ENCODE data around the gene GPRC5B.

GPRC5B gene

GRCh38 chr16:19882186-19882585 lies 2.5 kb downstream of the GPRC5B start:
- H3K4me1 ChIP-seq (ENCODE audit: insufficient read depth, low read length, poor library complexity, severe bottlenecking): no peaks in the 10 kb centered on the region
- H3K4me2 ChIP-seq (ENCODE audit: low read depth, low read length, poor library complexity, severe bottlenecking): no peak overlapping the region
- no peak overlapping the region for H3K9ac ChIP-seq (ENCODE audit: low read depth, low read length, poor library complexity, severe bottlenecking)
- H3K9me3 ChIP-seq (ENCODE audit: insufficient read depth, low read depth, low read length): no peaks in the 10 kb centered on the region
- no peak for TF ChIP-seq CTCF (conservative IDR thresholded peaks at IDR 0.05; ENCODE audit: low read length)
- TF ChIP-seq EZH2phosphoT487 (IDR thresholded peaks at IDR 0.05; ENCODE audit: borderline replicate concordance): no peak
- no peaks in the 10 kb centered on the region for H3K9me2 ChIP-seq (replicated peaks; ENCODE audit: low read depth, low read length)
- H3F3A ChIP-seq (ENCODE audit: low read depth): no peaks in the 10 kb centered on the region
- H3K36me3 ChIP-seq (ENCODE audit: insufficient read depth, low read length): no peaks in the 10 kb centered on the region
- H2AFZ ChIP-seq (ENCODE audit: low read length): no peak overlapping the region
- no peaks in the 10 kb centered on the region for H3K79me2 ChIP-seq (ENCODE audit: insufficient read depth, low read length)
- H3K27me3 ChIP-seq (ENCODE audit: insufficient read depth, low read length, poor library complexity, severe bottlenecking): no peaks in the 10 kb centered on the region
- H4K20me1 ChIP-seq (ENCODE audit: insufficient read depth, low read length, poor library complexity, severe bottlenecking): no peaks in the 10 kb centered on the region
- H3K4me3 ChIP-seq (ENCODE audit: low read length, poor library complexity, severe bottlenecking): no peak overlapping the region

GRCh38 chr16:19881783-19882182 lies 2.9 kb downstream of the GPRC5B start:
- Histone ChIP-seq H3F3A (ENCODE audit: low read depth) (no peaks in the 10 kb centered on the region), H3K79me2 (ENCODE audit: insufficient read depth, low read length) (no peaks in the 10 kb centered on the region), H3K27me3 (ENCODE audit: insufficient read depth, low read length, poor library complexity, severe bottlenecking) (no peaks in the 10 kb centered on the region), H3K9ac (ENCODE audit: low read depth, low read length, poor library complexity, severe bottlenecking) (no peak overlapping the region), H4K20me1 (ENCODE audit: insufficient read depth, low read length, poor library complexity, severe bottlenecking) (no peaks in the 10 kb centered on the region), H3K4me1 (ENCODE audit: insufficient read depth, low read length, poor library complexity, severe bottlenecking) (no peaks in the 10 kb centered on the region), H3K9me2 (replicated peaks; ENCODE audit: low read depth, low read length) (no peaks in the 10 kb centered on the region), H3K4me3 (ENCODE audit: low read length, poor library complexity, severe bottlenecking) (no peak overlapping the region), H2AFZ (ENCODE audit: low read length) (no peak overlapping the region), H3K9me3 (ENCODE audit: insufficient read depth, low read depth, low read length) (no peaks in the 10 kb centered on the region), H3K4me2 (ENCODE audit: low read depth, low read length, poor library complexity, severe bottlenecking) (no peak overlapping the region), H3K36me3 (ENCODE audit: insufficient read depth, low read length) (no peaks in the 10 kb centered on the region)
- no peak for TF ChIP-seq EZH2phosphoT487 (IDR thresholded peaks at IDR 0.05; ENCODE audit: borderline replicate concordance)
- no peak for TF ChIP-seq CTCF (conservative IDR thresholded peaks at IDR 0.05; ENCODE audit: low read length)

GRCh38 chr16:19881028-19881427 lies 3.6 kb downstream of the GPRC5B start:
- H3F3A ChIP-seq (ENCODE audit: low read depth): no peaks in the 10 kb centered on the region

More at GRCh38 chr16:19881028-19881427, 3.6 kb downstream of the GPRC5B start:
- H3K79me2 ChIP-seq (ENCODE audit: insufficient read depth, low read length): no peaks in the 10 kb centered on the region
- H3K36me3 ChIP-seq (ENCODE audit: insufficient read depth, low read length): no peaks in the 10 kb centered on the region
- no peak overlapping the region for H2AFZ ChIP-seq (ENCODE audit: low read length)
- no peak overlapping the region for H3K9ac ChIP-seq (ENCODE audit: low read depth, low read length, poor library complexity, severe bottlenecking)
- no peaks in the 10 kb centered on the region for H3K27me3 ChIP-seq (ENCODE audit: insufficient read depth, low read length, poor library complexity, severe bottlenecking)
- H3K4me1 ChIP-seq (ENCODE audit: insufficient read depth, low read length, poor library complexity, severe bottlenecking): no peaks in the 10 kb centered on the region
- no peaks in the 10 kb centered on the region for H3K9me3 ChIP-seq (ENCODE audit: insufficient read depth, low read depth, low read length)
- H3K4me2 ChIP-seq (ENCODE audit: low read depth, low read length, poor library complexity, severe bottlenecking): no peak overlapping the region
- H3K9me2 ChIP-seq (replicated peaks; ENCODE audit: low read depth, low read length): no peaks in the 10 kb centered on the region
- TF ChIP-seq CTCF (conservative IDR thresholded peaks at IDR 0.05; ENCODE audit: low read length) (no peak), EZH2phosphoT487 (IDR thresholded peaks at IDR 0.05; ENCODE audit: borderline replicate concordance) (no peak)
- H4K20me1 ChIP-seq (ENCODE audit: insufficient read depth, low read length, poor library complexity, severe bottlenecking): no peaks in the 10 kb centered on the region
- no peak overlapping the region for H3K4me3 ChIP-seq (ENCODE audit: low read length, poor library complexity, severe bottlenecking)
